Psoas muscle (tissue), 8 donors: ENCODE results near the gene SEMG2. TPM values are rescaled to one million over a fixed set of nuclear protein-coding genes. Genes with fewer than 3 reads are reported as not detected.

Experiments used
- ATAC-seq, 4 donors: fragments of 200-7000 bp; cut with Tn5 transposase; one replicate each; pipeline ENCODE4 v1.9.1; 2020; ENCODE audit warnings: moderate library complexity in 3 of 4, mild to moderate bottlenecking in 2 of 4
- DNase-seq, 2 donors: peaks; one replicate each; pipeline ENCODE4 v3.0.0-alpha.2; 2020
- H3K27ac ChIP-seq: fragments of 200-600 bp; one replicate; pipeline ENCODE4 v1.8.0; 2022
- H3K27me3 ChIP-seq, 3 donors: fragments of 200-600 bp in 1 of 3; one replicate each; pipeline versions ENCODE4 v1.6.1 to v1.8.0; 2013 to 2022; ENCODE audit warnings: low read length in 2 of 3, mild to moderate bottlenecking in 2 of 3, moderate library complexity in 1 of 3; ENCODE audit not compliant: insufficient read depth in 3 of 3
- H3K36me3 ChIP-seq, 2 donors: fragments of 200-600 bp in 1 of 2; one replicate each; pipeline versions ENCODE4 v1.6.1 to v1.8.0; 2013 to 2022; ENCODE audit warnings: low read depth in 1 of 2, mild to moderate bottlenecking in 1 of 2, moderate library complexity in 1 of 2; ENCODE audit not compliant: insufficient read depth in 1 of 2
- H3K4me1 ChIP-seq: fragments of 200-600 bp; one replicate; pipeline ENCODE4 v1.8.0; 2022
- H3K4me3 ChIP-seq: fragments of 200-600 bp; one replicate; pipeline ENCODE4 v1.8.0; 2022; ENCODE audit warnings: mild to moderate bottlenecking
- H3K9me3 ChIP-seq: fragments of 200-600 bp; one replicate; pipeline ENCODE4 v1.8.0; 2022
- WGBS, 3 donors: extraction: QIAGEN DNeasy Blood & Tissue Kit; methylation state at CpG; one replicate each; pipeline versions ENCODE4 v1.1.6 to v1.1.7; 2013; 5-methylcytosine and 5-hydroxymethylcytosine counted together
- intact Hi-C, 2 donors: fragments of 100-400 bp; cut with DNase I; formaldehyde crosslinking; loops; one replicate each; pipeline versions ENCODE4 v1.11.0 to v1.14.2; 2022
- polyA plus RNA-seq, 3 donors: library from polyadenylated mRNA; stranded (reverse); fragments of 200-250 nt; gene quantifications; one replicate each; pipeline ENCODE4 v1.2.3, GENCODE V29; 2013
- total RNA-seq, 4 donors: library from RNA; stranded (reverse); fragmentation: NEBNext Ultra II Directional in 2 of 4; extraction: Animal tissue kit (Norgen Biotek cat#: 25700) in 2 of 4; gene quantifications; one replicate each; pipeline versions ENCODE4 v1.2.1 to v1.2.4, GENCODE V29; 2021 to 2023
- TF ChIP-seq, protein P1 (sequence below): fragments of 200-600 bp; IDR thresholded peaks from one replicate; pipeline ENCODE4 v1.8.0; 2022; ENCODE audit warnings: antibody characterized with exemption
- donor health status: healthy with polysubstance abuse.
- donor health status: DM: no; HTN: no; CAD: no; lungs with moderate emphysema.
- donor health status: Bipolar disorder and iron deficiency.
- donor health status: healthy.
- donor health status: DM: yes; HTN: yes; CAD: no.
- donor health status: DM: no; HTN: no; CAD: no.
- donor health status: DM: no; HTN: no; CAD: no.
- donor health status: DM: yes; HTN: yes; CAD: no.

SEMG2 gene
- total and polyA plus RNA-seq, 7 donors: not detected

- H3K36me3 ChIP-seq: no peaks in the 10 kb centered on the region
- TF ChIP-seq, protein P1, sequence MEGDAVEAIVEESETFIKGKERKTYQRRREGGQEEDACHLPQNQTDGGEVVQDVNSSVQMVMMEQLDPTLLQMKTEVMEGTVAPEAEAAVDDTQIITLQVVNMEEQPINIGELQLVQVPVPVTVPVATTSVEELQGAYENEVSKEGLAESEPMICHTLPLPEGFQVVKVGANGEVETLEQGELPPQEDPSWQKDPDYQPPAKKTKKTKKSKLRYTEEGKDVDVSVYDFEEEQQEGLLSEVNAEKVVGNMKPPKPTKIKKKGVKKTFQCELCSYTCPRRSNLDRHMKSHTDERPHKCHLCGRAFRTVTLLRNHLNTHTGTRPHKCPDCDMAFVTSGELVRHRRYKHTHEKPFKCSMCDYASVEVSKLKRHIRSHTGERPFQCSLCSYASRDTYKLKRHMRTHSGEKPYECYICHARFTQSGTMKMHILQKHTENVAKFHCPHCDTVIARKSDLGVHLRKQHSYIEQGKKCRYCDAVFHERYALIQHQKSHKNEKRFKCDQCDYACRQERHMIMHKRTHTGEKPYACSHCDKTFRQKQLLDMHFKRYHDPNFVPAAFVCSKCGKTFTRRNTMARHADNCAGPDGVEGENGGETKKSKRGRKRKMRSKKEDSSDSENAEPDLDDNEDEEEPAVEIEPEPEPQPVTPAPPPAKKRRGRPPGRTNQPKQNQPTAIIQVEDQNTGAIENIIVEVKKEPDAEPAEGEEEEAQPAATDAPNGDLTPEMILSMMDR: no peak
- H3K4me3 ChIP-seq: no peak overlapping the region
- ATAC-seq: no peak
- no peak overlapping the region for H3K27ac ChIP-seq
- WGBS, 3 donors: 81 to 90% (median 87%) methylated on average over 1 of the region's 1 CpG
- H3K9me3 ChIP-seq: no peaks in the 10 kb centered on the region
- no peaks in the 10 kb centered on the region for H3K4me1 ChIP-seq
- H3K27me3 ChIP-seq: peaks cover 0 to 2% (median 0%) of the 10 kb centered on the region in 3 donors
- DNase-seq: no peak
- intact Hi-C loops: no loop called here
Observed at GRCh38 chr20:45209924-45210323, 11.2 kb upstream of the SEMG2 start.

- Histone ChIP-seq H3K4me1 (no peaks in the 10 kb centered on the region), H3K27ac (no peak overlapping the region), H3K4me3 (no peak overlapping the region), H3K27me3 (no peaks in the 10 kb centered on the region), H3K36me3 (no peaks in the 10 kb centered on the region), H3K9me3 (no peaks in the 10 kb centered on the region)
- no peak for DNase-seq
- TF ChIP-seq, protein P1: no peak
- no peak for ATAC-seq
- intact Hi-C loops: no loop called here
Observed at GRCh38 chr20:45211569-45212474, 9.4 kb upstream of the SEMG2 start.

GRCh38 chr20:45212836-45213235 is 8.3 kb upstream of the SEMG2 start:
- H3K4me3 ChIP-seq: no peak overlapping the region
- intact Hi-C loops: no loop called here
- H3K36me3 ChIP-seq: no peaks in the 10 kb centered on the region
- H3K27ac ChIP-seq: no peak overlapping the region
- ATAC-seq (no peak), DNase-seq (no peak)
- H3K9me3 ChIP-seq: no peaks in the 10 kb centered on the region
- H3K27me3 ChIP-seq: no peaks in the 10 kb centered on the region
- H3K4me1 ChIP-seq: no peaks in the 10 kb centered on the region
- TF ChIP-seq, protein P1: no peak
- WGBS, 3 donors: 80 to 84% (median 84%) methylated on average over 3 of the region's 3 CpGs

DNA sequence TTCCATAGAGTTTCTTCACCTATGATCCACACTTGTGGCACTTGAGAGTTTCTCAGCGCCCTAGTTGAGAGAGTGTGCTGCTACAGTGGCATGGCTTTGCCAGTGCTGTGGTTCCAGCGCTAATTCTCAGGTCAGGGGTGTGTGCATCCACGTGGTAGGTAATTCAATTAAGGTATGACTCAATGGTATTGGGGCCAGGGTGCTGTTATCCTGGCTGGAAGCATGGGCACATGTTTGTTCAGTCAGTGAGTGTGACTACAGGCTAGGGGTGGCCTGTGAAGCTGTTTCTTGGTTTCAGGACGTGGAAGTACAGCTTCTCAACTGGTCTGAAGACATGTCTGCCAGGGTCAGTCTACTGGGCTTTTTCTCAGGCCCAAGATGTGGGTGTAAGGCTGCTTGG is 3.0 kb upstream of the SEMG2 start:
- Histone ChIP-seq H3K36me3 (no peaks in the 10 kb centered on the region), H3K27me3 (peaks cover 0 to 6% (median 5%) of the 10 kb centered on the region in 3 donors), H3K9me3 (no peaks in the 10 kb centered on the region), H3K27ac (no peak overlapping the region), H3K4me3 (no peak overlapping the region), H3K4me1 (no peaks in the 10 kb centered on the region)
- TF ChIP-seq, protein P1: no peak
- ATAC-seq (no peak), DNase-seq (no peak)
- 63 to 70% (median 67%) methylated on average over 4 of the region's 4 CpGs for WGBS, 3 donors
- intact Hi-C loops: no loop called here
